Erythroblast (primary cell): ENCODE results near the gene TBX15.

ENCODE experiments used
- GATA1 ChIP-seq: IDR thresholded peaks from 2 replicates; pipeline ENCODE4 v1.6.1; 2011; ENCODE audit warnings: low read depth, mild to moderate bottlenecking, control low read depth, low read length, moderate library complexity
- POLR2A ChIP-seq: IDR thresholded peaks from 2 replicates; pipeline ENCODE4 v1.6.1; 2011; ENCODE audit warnings: mild to moderate bottlenecking, low read length

- TF ChIP-seq POLR2A: no peak
- TF ChIP-seq GATA1: no peak
Measured at GRCh38 chr1:118918230-118918939, 69.8 kb downstream of the TBX15 start.
